GM12878 (cell line): Measurements from ENCODE around the gene FAM114A1. TPM values are rescaled to one million over a fixed set of nuclear protein-coding genes. Genes with fewer than 3 reads are reported as not detected.

Source experiments
- ATAC-seq: fragments of 200-7000 bp; cut with Tn5 transposase; 3 replicates; pipeline ENCODE4 v1.9.1; 2020; ENCODE audit warnings: mild to moderate bottlenecking, moderate library complexity
- BruUV-seq: library from RNA; stranded (reverse); fragments of 400-500 nt; replicated peaks from 2 replicates; lab custom pipeline; 2021; lab: Mats Ljungman, UMichigan
- CTCF ChIA-PET: fragments of 300-600 bp; sonication (Branson Sonifier 250); formaldehyde crosslinking; extraction: SDS; loops from one replicate; lab custom pipeline; 2021; ENCODE audit warnings: inconsistent platforms; lab: Yijun Ruan, JAX
- POLR2A ChIA-PET: fragments of 350-600 bp; formaldehyde crosslinking; extraction: SDS; loops from one replicate; lab custom pipeline; 2021; ENCODE audit warnings: inconsistent platforms; lab: Charles Lee
- RAD21 ChIA-PET: fragments of 300-600 bp; sonication (Branson Sonifier 250); formaldehyde crosslinking; loops from one replicate; lab custom pipeline; 2023; ENCODE audit warnings: antibody characterized with exemption; ENCODE audit not compliant: unreplicated experiment; lab: Charles Lee
- SMC1A ChIA-PET: fragments of 300-600 bp; sonication (Branson Sonifier 250); formaldehyde crosslinking; loops from one replicate; lab custom pipeline; 2023; ENCODE audit not compliant: unreplicated experiment, uncharacterized antibody; lab: Charles Lee
- DNase-seq: peaks from one replicate; pipeline ENCODE4 v3.0.0-alpha.2; 2011; ENCODE audit warnings: low read depth, low spot score
- FAIRE-seq: peaks from 3 replicates; lab custom pipeline; 2011; peaks lifted over from hg19 to GRCh38; lab: Jason Lieb, UNC
- H2AFZ ChIP-seq: 2 replicates; pipeline ENCODE4 v1.6.0; 2011; ENCODE audit warnings: low read depth, low read length, control low read depth; ENCODE audit not compliant: control insufficient read depth
- H3K27ac ChIP-seq: 2 replicates; pipeline ENCODE4 v1.5.1; 2011; ENCODE audit warnings: control low read depth; ENCODE audit not compliant: control insufficient read depth, insufficient read depth
- H3K27me3 ChIP-seq, 2 experiments: replicated peaks in 1 of 2; 2 replicates each; pipeline versions ENCODE4 v1.6.0 to v1.6.1; 2011; ENCODE audit warnings: low read length in 1 of 2; ENCODE audit not compliant: control insufficient read depth in 2 of 2, insufficient read depth in 2 of 2
- H3K36me3 ChIP-seq, 2 experiments: 2 replicates each; pipeline ENCODE4 v1.5.1; 2011; ENCODE audit warnings: low read length in 1 of 2; ENCODE audit not compliant: control insufficient read depth in 2 of 2, insufficient read depth in 2 of 2
- H3K4me1 ChIP-seq: 2 replicates; pipeline ENCODE4 v1.6.1; 2011; ENCODE audit warnings: mild to moderate bottlenecking, low read length, moderate library complexity, mixed read lengths; ENCODE audit not compliant: control insufficient read depth, insufficient read depth
- H3K4me2 ChIP-seq: 2 replicates; pipeline ENCODE4 v1.6.0; 2011; ENCODE audit warnings: control low read depth; ENCODE audit not compliant: control insufficient read depth, insufficient read depth
- H3K4me3 ChIP-seq: fragments of 200-600 bp; sonication (generic); 2 replicates; pipeline ENCODE4 v1.5.1; 2016
- H3K79me2 ChIP-seq: 2 replicates; pipeline ENCODE4 v1.6.0; 2011; ENCODE audit warnings: low read length; ENCODE audit not compliant: control insufficient read depth, insufficient read depth
- H3K9ac ChIP-seq: 2 replicates; pipeline ENCODE4 v1.8.0; 2011; ENCODE audit warnings: low read length, control low read depth, mixed read lengths; ENCODE audit not compliant: control insufficient read depth, insufficient read depth
- H3K9me3 ChIP-seq: replicated peaks from 3 replicates; pipeline ENCODE4 v1.5.1; 2011; ENCODE audit warnings: mild to moderate bottlenecking, low read length; ENCODE audit not compliant: control insufficient read depth, insufficient read depth
- H4K20me1 ChIP-seq: 2 replicates; pipeline ENCODE4 v1.6.0; 2011; ENCODE audit not compliant: control insufficient read depth, insufficient read depth
- CREM ChIP-seq: IDR thresholded peaks from 2 replicates; pipeline ENCODE4 v1.6.1; 2014; ENCODE audit warnings: antibody characterized with exemption, low read depth
- E2F8 ChIP-seq: fragments of 450-650 bp; IDR thresholded peaks from 2 replicates; pipeline ENCODE4 v1.6.1; 2018; ENCODE audit warnings: mild to moderate bottlenecking, low read depth, moderate library complexity; ENCODE audit not compliant: partially characterized antibody
- ESRRA ChIP-seq: IDR thresholded peaks from 2 replicates; pipeline ENCODE4 v1.6.1; 2012; ENCODE audit warnings: mild to moderate bottlenecking, low read length, improper control_type of control experiment
- MTA2 ChIP-seq: fragments of 450-650 bp; IDR thresholded peaks from 2 replicates; pipeline ENCODE4 v1.6.1; 2016; ENCODE audit warnings: low read depth, mild to moderate bottlenecking, moderate library complexity
- WGBS: methylation state at CpG from one replicate; pipeline ENCODE4 v1.1.6; 2016; ENCODE audit warnings: low lambda C conversion rate; ENCODE audit not compliant: insufficient replicate concordance, insufficient coverage; ENCODE audit errors: missing lambda C conversion rate; 5-methylcytosine and 5-hydroxymethylcytosine counted together
- in situ Hi-C: fragments of 300-500 bp; cut with MboI; formaldehyde crosslinking; loops from 9 replicates; pipeline ENCODE4 v1.14.3; 2018; ENCODE audit warnings: mixed read lengths
- intact Hi-C: fragments of 100-400 bp; cut with micrococcal nuclease; formaldehyde crosslinking; loops from one replicate; pipeline ENCODE4 v1.14.2; 2022; ENCODE audit not compliant: unreplicated experiment
- polyA plus RNA-seq, 11 experiments: library from polyadenylated mRNA; depleted of rRNA in 4 of 11; unstranded in 6 of 11; stranded (reverse) in 5 of 11; fragments of >200 nt; fragmentation: Nextera tagmentation in 4 of 11; fragmentation: Illumina TruSeq in 1 of 11; extraction: Ambion mirVana in 4 of 11; extraction: Trizol in 1 of 11; gene quantifications; 1 replicate in 1 of 11; 2 replicates in 10 of 11; pipeline versions ENCODE4 v1.2.1 to v1.2.3, GENCODE V29; 2011 to 2016; ENCODE audit warnings: inconsistent platforms in 2 of 11, missing spikeins in 2 of 11, low read depth in 1 of 11
- total RNA-seq, 4 experiments: library from RNA; depleted of rRNA in 3 of 4; stranded (reverse); fragments of >200 nt in 3 of 4; fragmentation: Illumina TruSeq in 1 of 4; extraction: Trizol in 1 of 4; gene quantifications; 2 replicates each; pipeline versions ENCODE4 v1.2.1 to v1.2.3, GENCODE V29; 2013 to 2021

The FAM114A1 gene
- total and polyA plus RNA-seq, 10 of the 15 experiments (the other 5 are each of a cell fraction or from before 2014, with no cell fraction given): 1.3 to 6.2 (median 3.9) TPM

GRCh38 chr4:38930707-38931106 is 63.1 kb downstream of the FAM114A1 start:
- Histone ChIP-seq H3K27me3 (no peaks in the 10 kb centered on the region), H3K36me3 (peaks cover 0 to 2% of the 10 kb centered on the region in 2 experiments; a peak in 1 of 4 replicates), H3K9me3 (no peaks in the 10 kb centered on the region), H3K9ac (no peak overlapping the region), H3K27ac (no peak overlapping the region), H3K4me3 (no peak overlapping the region), H2AFZ (no peak overlapping the region), H4K20me1 (no peaks in the 10 kb centered on the region), H3K79me2 (no peaks in the 10 kb centered on the region), H3K4me2 (no peak overlapping the region)
- ChIA-PET POLR2A (no interaction called here), CTCF (interaction anchor here (0.7 to 1.9 kb wide), 2 partner anchors 28 to 224 kb away, joined by 3 to 5 read pairs; no protein-coding TSS in a partner anchor), SMC1A (interaction anchor here (2.0 kb wide), 1 partner anchor 204 kb away, joined by 8 read pairs; no protein-coding TSS in a partner anchor)
- WGBS: 90% methylated on average over 6 of the region's 6 CpGs
- ATAC-seq (no peak), DNase-seq (no peak), FAIRE-seq (no peak)
- intact Hi-C loops: no loop called here
- BruUV-seq: no TSS peak
- TF ChIP-seq E2F8: no peak
- TF ChIP-seq ESRRA: no peak
- TF ChIP-seq MTA2: no peak
- TF ChIP-seq CREM: no peak
- TF ChIP-seq, all 136 proteins: peak for 0
- no peaks in the 10 kb centered on the region; the same call in 1 of the 2 replicates for H3K4me1 ChIP-seq
- in situ Hi-C loops: no loop called here
- RAD21 ChIA-PET: no interaction called here
